Measurements from ENCODE around the gene CYB5R2. TPM values are rescaled to one million over a fixed set of nuclear protein-coding genes. Genes with fewer than 3 reads are reported as not detected.

Gene CYB5R2
- total RNA-seq, 2 experiments from 2014 or later: not detected

GRCh38 chr11:7677071-7677470, 3.8 kb upstream of the CYB5R2 start:
- Histone ChIP-seq H3K79me2 (ENCODE audit: insufficient read depth, low read depth, low read length) (no peaks in the 10 kb centered on the region), H3K9me2 (ENCODE audit: insufficient read depth, low read length) (no peaks in the 10 kb centered on the region), H2AFZ (ENCODE audit: low read length) (no peak overlapping the region), H3K27ac (ENCODE audit: low read depth, low read length, poor library complexity, severe bottlenecking) (no peak overlapping the region), H3K4me1 (ENCODE audit: insufficient read depth, low read length, poor library complexity, severe bottlenecking) (no peaks in the 10 kb centered on the region), H3K4me3 (ENCODE audit: low read depth, low read length, poor library complexity, severe bottlenecking) (no peak overlapping the region), H3K9me3 (ENCODE audit: low read length) (no peaks in the 10 kb centered on the region), H3K36me3 (ENCODE audit: insufficient read depth, low read length) (no peaks in the 10 kb centered on the region), H4K20me1 (ENCODE audit: insufficient read depth, low read length) (no peaks in the 10 kb centered on the region), H3K4me2 (ENCODE audit: low read length) (no peak overlapping the region)
- CTCF ChIA-PET (ENCODE audit: unreplicated experiment): no interaction called here
- BruUV-seq (replicated peaks): no TSS peak
- TF ChIP-seq EZH2phosphoT487 (IDR thresholded peaks at IDR 0.05; ENCODE audit: borderline replicate concordance, low read depth, low read length) (no peak), CTCF (conservative IDR thresholded peaks at IDR 0.05; ENCODE audit: low read length) (no peak)
- POLR2A ChIA-PET: no interaction called here
- DNase-seq (ENCODE audit: low spot score): no peak
- intact Hi-C loops (cut with micrococcal nuclease; ENCODE audit: unreplicated experiment): no loop called here

GRCh38 chr11:7675631-7676030, 2.3 kb upstream of the CYB5R2 start:
- TF ChIP-seq EZH2phosphoT487 (IDR thresholded peaks at IDR 0.05; ENCODE audit: borderline replicate concordance, low read depth, low read length) (no peak), CTCF (conservative IDR thresholded peaks at IDR 0.05; ENCODE audit: low read length) (no peak)
- intact Hi-C loops (cut with micrococcal nuclease; ENCODE audit: unreplicated experiment): no loop called here
- DNase-seq (ENCODE audit: low spot score): no peak
- CTCF ChIA-PET (ENCODE audit: unreplicated experiment): no interaction called here
- H3K36me3 ChIP-seq (ENCODE audit: insufficient read depth, low read length): no peaks in the 10 kb centered on the region
- no peaks in the 10 kb centered on the region for H3K79me2 ChIP-seq (ENCODE audit: insufficient read depth, low read depth, low read length)
- no peaks in the 10 kb centered on the region for H3K9me2 ChIP-seq (ENCODE audit: insufficient read depth, low read length)
- no peaks in the 10 kb centered on the region for H4K20me1 ChIP-seq (ENCODE audit: insufficient read depth, low read length)
- H3K27ac ChIP-seq (ENCODE audit: low read depth, low read length, poor library complexity, severe bottlenecking): no peak overlapping the region
- H3K4me1 ChIP-seq (ENCODE audit: insufficient read depth, low read length, poor library complexity, severe bottlenecking): no peaks in the 10 kb centered on the region
- H3K9me3 ChIP-seq (ENCODE audit: low read length): no peaks in the 10 kb centered on the region
- no peak overlapping the region for H3K4me3 ChIP-seq (ENCODE audit: low read depth, low read length, poor library complexity, severe bottlenecking)
- POLR2A ChIA-PET: interaction anchor here (0.7 kb wide), 1 partner anchor 11 kb away, joined by 3 read pairs; no protein-coding TSS in a partner anchor
- H2AFZ ChIP-seq (ENCODE audit: low read length): no peak overlapping the region
- BruUV-seq (replicated peaks): no TSS peak
- no peak overlapping the region for H3K4me2 ChIP-seq (ENCODE audit: low read length)

GRCh38 chr11:7673724-7674434, 579 bp upstream of the CYB5R2 start:
- no peak overlapping the region for H2AFZ ChIP-seq (ENCODE audit: low read length)
- POLR2A ChIA-PET: no interaction called here
- no peak overlapping the region for H3K4me3 ChIP-seq (ENCODE audit: low read depth, low read length, poor library complexity, severe bottlenecking)
- peak overlapping the region; percentile 20; the same call in 1 of the 2 replicates for H3K4me2 ChIP-seq (ENCODE audit: low read length)
- H4K20me1 ChIP-seq (ENCODE audit: insufficient read depth, low read length): no peaks in the 10 kb centered on the region
- CTCF ChIA-PET (ENCODE audit: unreplicated experiment): no interaction called here
- peaks cover 8% of the 10 kb centered on the region for H3K36me3 ChIP-seq (ENCODE audit: insufficient read depth, low read length)
- no peak for DNase-seq (ENCODE audit: low spot score)
- BruUV-seq (replicated peaks): no TSS peak
- H3K9me2 ChIP-seq (ENCODE audit: insufficient read depth, low read length): no peaks in the 10 kb centered on the region
- H3K79me2 ChIP-seq (ENCODE audit: insufficient read depth, low read depth, low read length): no peaks in the 10 kb centered on the region
- intact Hi-C loops (cut with micrococcal nuclease; ENCODE audit: unreplicated experiment): no loop called here
- no peak for TF ChIP-seq CTCF (conservative IDR thresholded peaks at IDR 0.05; ENCODE audit: low read length)
- TF ChIP-seq EZH2phosphoT487 (IDR thresholded peaks at IDR 0.05; ENCODE audit: borderline replicate concordance, low read depth, low read length): no peak
- no peak overlapping the region for H3K27ac ChIP-seq (ENCODE audit: low read depth, low read length, poor library complexity, severe bottlenecking)
- H3K9me3 ChIP-seq (ENCODE audit: low read length): no peaks in the 10 kb centered on the region
- no peaks in the 10 kb centered on the region for H3K4me1 ChIP-seq (ENCODE audit: insufficient read depth, low read length, poor library complexity, severe bottlenecking)

All from OCI-LY7 (cell line).